Measurements from ENCODE around the gene GMDS. TPM values are rescaled to one million over a fixed set of nuclear protein-coding genes. Genes with fewer than 3 reads are reported as not detected.

GMDS gene
- total and polyA plus RNA-seq, 2 donors (not counting 3 experiments of a cell fraction or from before 2014, with no cell fraction given), result 9.8 to 23.5 TPM

- Histone ChIP-seq H3K9ac (replicated peaks; ENCODE audit: extremely low read depth, insufficient read depth, low read length) (no peak overlapping the region), H3K4me2 (ENCODE audit: insufficient read depth, low read length) (no peak overlapping the region), H3K9me1 (replicated peaks; ENCODE audit: control insufficient read depth, extremely low read depth, insufficient read depth, low read length) (no peaks in the 10 kb centered on the region), H4K20me1 (replicated peaks; ENCODE audit: control insufficient read depth, extremely low read depth, insufficient read depth, low read length) (no peaks in the 10 kb centered on the region), H3K4me3 (replicated peaks in 1 of 3; ENCODE audit: insufficient read depth in 1 of 3, low read depth in 1 of 3, low read length in 3 of 3) (no peak overlapping the region), H3K79me2 (ENCODE audit: control insufficient read depth, insufficient read depth, low read length) (no peaks in the 10 kb centered on the region), H3K27me3 (ENCODE audit: control insufficient read depth in 2 of 2, insufficient read depth in 2 of 2, low read length in 2 of 2) (no peaks in the 10 kb centered on the region), H3K27ac (ENCODE audit: insufficient read depth, low read depth, low read length) (no peak overlapping the region), H3K9me3 (replicated peaks; ENCODE audit: control insufficient read depth, insufficient read depth, low read length) (no peaks in the 10 kb centered on the region), H3K4me1 (ENCODE audit: control insufficient read depth, extremely low read depth, insufficient read depth, low read length) (no peaks in the 10 kb centered on the region), H3K36me3 (ENCODE audit: control insufficient read depth in 2 of 2, extremely low read depth in 1 of 2, insufficient read depth in 2 of 2, low read length in 2 of 2) (no peaks in the 10 kb centered on the region), H2AFZ (ENCODE audit: low read depth, low read length) (no peak overlapping the region)
- ChIA-PET CTCF (interaction anchor here (1.0 to 7.9 kb wide), 2 partner anchors 10 to 15 kb away, joined by 3 to 54 read pairs; no protein-coding TSS in a partner anchor), POLR2A (no interaction called here)
- peak; percentile 8 for FAIRE-seq
- TF ChIP-seq GATA2 (IDR thresholded peaks at IDR 0.05; ENCODE audit: insufficient read depth, insufficient read length, low read depth, low read length) (no peak), POLR2A (IDR thresholded peaks at IDR 0.05; ENCODE audit: low read depth, low read length) (no peak), MAX (IDR thresholded peaks at IDR 0.05; ENCODE audit: insufficient read depth, insufficient read length) (no peak), FOS (IDR thresholded peaks at IDR 0.05; ENCODE audit: borderline replicate concordance, insufficient read depth, low read length) (no peak), CTCF (IDR thresholded peaks at IDR 0.05; ENCODE audit: extremely low read depth in 1 of 2, insufficient read depth in 1 of 2, low read depth in 1 of 2, low read length in 2 of 2) (no peak), POLR2AphosphoS5 (IDR thresholded peaks at IDR 0.05; ENCODE audit: insufficient read depth, low read depth, low read length) (no peak), EZH2 (IDR thresholded peaks at IDR 0.05; ENCODE audit: borderline replicate concordance, low read depth, low read length, severe bottlenecking) (no peak), JUN (IDR thresholded peaks at IDR 0.05; ENCODE audit: borderline replicate concordance, insufficient read depth, insufficient read length, low read depth) (no peak), MYC (IDR thresholded peaks at IDR 0.05; ENCODE audit: low read depth, low read length) (no peak)
- no peak for DNase-seq (ENCODE audit: low read depth, low spot score)
- intact Hi-C loops (cut with micrococcal nuclease), result no loop called here
- dilution Hi-C loops (cut with MboI; ENCODE audit: extremely low pct_ligation_motif_present, low sequenced_read_pairs), result no loop called here
- BruUV-seq (replicated peaks), result no TSS peak
These were observed 543.6 kb downstream of the GMDS start for GRCh38 chr6:1701668-1702353.

Measured in endothelial cell of umbilical vein (primary cell).